ENCODE measurements around the gene SPAAR. TPM values are rescaled to one million over a fixed set of nuclear protein-coding genes. Genes with fewer than 3 reads are reported as not detected.

Gene SPAAR
- total RNA-seq, 1 donor from 2014 or later: 0.18 TPM

GRCh38 chr9:35870351-35870923 is 38.9 kb upstream of the SPAAR start, which contains the start of gene OR13J1:
TSS of gene OR13J1 (minus strand) at chr9:35870401. CDS start at chr9:35870401, 0 bp downstream.
- DNase-seq (ENCODE audit: low read depth) (no peak), FAIRE-seq (no peak)
- no peaks in the 10 kb centered on the region for H3K9me3 ChIP-seq (ENCODE audit: insufficient read depth, low read depth, low read length)
- Mint-ChIP-seq H3K4me3 (ENCODE audit: unreplicated experiment) (no peak within 1 kb of the TSS), H3K36me3 (ENCODE audit: low read depth, unreplicated experiment) (peaks cover 5% of the 10 kb centered on the region), H3K27me3 (ENCODE audit: low read depth, unreplicated experiment) (peaks cover 12% of the 10 kb centered on the region), H3K9me3 (ENCODE audit: unreplicated experiment) (peaks cover 2% of the 10 kb centered on the region), H3K27ac (ENCODE audit: unreplicated experiment) (no peak within 1 kb of the TSS), H3K4me1 (ENCODE audit: low read depth, unreplicated experiment) (no peaks in the 10 kb centered on the region)
- H3K27ac ChIP-seq (ENCODE audit: low read depth, low read length): no peak within 1 kb of the TSS
- H3K4me1 ChIP-seq (ENCODE audit: insufficient read depth, low read length): no peaks in the 10 kb centered on the region
- no peak for TF ChIP-seq EZH2 (IDR thresholded peaks at IDR 0.05; ENCODE audit: insufficient read depth, low read length)
- TF ChIP-seq, protein P1, sequence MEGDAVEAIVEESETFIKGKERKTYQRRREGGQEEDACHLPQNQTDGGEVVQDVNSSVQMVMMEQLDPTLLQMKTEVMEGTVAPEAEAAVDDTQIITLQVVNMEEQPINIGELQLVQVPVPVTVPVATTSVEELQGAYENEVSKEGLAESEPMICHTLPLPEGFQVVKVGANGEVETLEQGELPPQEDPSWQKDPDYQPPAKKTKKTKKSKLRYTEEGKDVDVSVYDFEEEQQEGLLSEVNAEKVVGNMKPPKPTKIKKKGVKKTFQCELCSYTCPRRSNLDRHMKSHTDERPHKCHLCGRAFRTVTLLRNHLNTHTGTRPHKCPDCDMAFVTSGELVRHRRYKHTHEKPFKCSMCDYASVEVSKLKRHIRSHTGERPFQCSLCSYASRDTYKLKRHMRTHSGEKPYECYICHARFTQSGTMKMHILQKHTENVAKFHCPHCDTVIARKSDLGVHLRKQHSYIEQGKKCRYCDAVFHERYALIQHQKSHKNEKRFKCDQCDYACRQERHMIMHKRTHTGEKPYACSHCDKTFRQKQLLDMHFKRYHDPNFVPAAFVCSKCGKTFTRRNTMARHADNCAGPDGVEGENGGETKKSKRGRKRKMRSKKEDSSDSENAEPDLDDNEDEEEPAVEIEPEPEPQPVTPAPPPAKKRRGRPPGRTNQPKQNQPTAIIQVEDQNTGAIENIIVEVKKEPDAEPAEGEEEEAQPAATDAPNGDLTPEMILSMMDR (IDR thresholded peaks at IDR 0.05; ENCODE audit: insufficient read depth, low read depth, low read length): no peak
- H3K4me3 ChIP-seq (ENCODE audit: insufficient read depth, low read depth, low read length): no peak within 1 kb of the TSS
- peaks cover 4% of the 10 kb centered on the region for H3K27me3 ChIP-seq (ENCODE audit: insufficient read depth, low read length)
- H2AFZ ChIP-seq (ENCODE audit: low read depth, low read length): no peak within 1 kb of the TSS
- H3K4me2 ChIP-seq (ENCODE audit: low read length): no peak within 1 kb of the TSS
- H3K79me2 ChIP-seq (ENCODE audit: insufficient read depth, low read length): no peaks in the 10 kb centered on the region
- H3K9ac ChIP-seq (ENCODE audit: low read length): no peak within 1 kb of the TSS
- no peaks in the 10 kb centered on the region for H4K20me1 ChIP-seq (ENCODE audit: insufficient read depth, low read length)
- no peaks in the 10 kb centered on the region for H3K36me3 ChIP-seq (ENCODE audit: insufficient read depth, low read length)

- Mint-ChIP-seq H3K36me3 (ENCODE audit: low read depth, unreplicated experiment) (peaks cover 5% of the 10 kb centered on the region), H3K27me3 (ENCODE audit: low read depth, unreplicated experiment) (peaks cover 12% of the 10 kb centered on the region), H3K27ac (ENCODE audit: unreplicated experiment) (no peak overlapping the region), H3K4me1 (ENCODE audit: low read depth, unreplicated experiment) (no peaks in the 10 kb centered on the region), H3K9me3 (ENCODE audit: unreplicated experiment) (peaks cover 2% of the 10 kb centered on the region), H3K4me3 (ENCODE audit: unreplicated experiment) (no peak overlapping the region)
- no peak for TF ChIP-seq EZH2 (IDR thresholded peaks at IDR 0.05; ENCODE audit: insufficient read depth, low read length)
- TF ChIP-seq, protein P1 (IDR thresholded peaks at IDR 0.05; ENCODE audit: insufficient read depth, low read depth, low read length): no peak
- H3K27ac ChIP-seq (ENCODE audit: low read depth, low read length): no peak overlapping the region
- no peaks in the 10 kb centered on the region for H4K20me1 ChIP-seq (ENCODE audit: insufficient read depth, low read length)
- FAIRE-seq (no peak), DNase-seq (ENCODE audit: low read depth) (no peak)
- no peak overlapping the region for H3K4me3 ChIP-seq (ENCODE audit: insufficient read depth, low read depth, low read length)
- H3K9ac ChIP-seq (ENCODE audit: low read length): no peak overlapping the region
- H3K27me3 ChIP-seq (ENCODE audit: insufficient read depth, low read length): peaks cover 7% of the 10 kb centered on the region
- no peaks in the 10 kb centered on the region for H3K9me3 ChIP-seq (ENCODE audit: insufficient read depth, low read depth, low read length)
- H2AFZ ChIP-seq (ENCODE audit: low read depth, low read length): no peak overlapping the region
- H3K79me2 ChIP-seq (ENCODE audit: insufficient read depth, low read length): no peaks in the 10 kb centered on the region
- H3K36me3 ChIP-seq (ENCODE audit: insufficient read depth, low read length): no peaks in the 10 kb centered on the region
- no peaks in the 10 kb centered on the region for H3K4me1 ChIP-seq (ENCODE audit: insufficient read depth, low read length)
- no peak overlapping the region for H3K4me2 ChIP-seq (ENCODE audit: low read length)
Measured at GRCh38 chr9:35871545-35871944, 37.7 kb upstream of the SPAAR start.

- Histone ChIP-seq H3K4me2 (ENCODE audit: low read length) (no peak overlapping the region), H3K27ac (ENCODE audit: low read depth, low read length) (no peak overlapping the region), H3K4me1 (ENCODE audit: insufficient read depth, low read length) (no peaks in the 10 kb centered on the region), H2AFZ (ENCODE audit: low read depth, low read length) (no peak overlapping the region), H3K9ac (ENCODE audit: low read length) (no peak overlapping the region), H3K79me2 (ENCODE audit: insufficient read depth, low read length) (no peaks in the 10 kb centered on the region), H3K27me3 (ENCODE audit: insufficient read depth, low read length) (peaks cover 7% of the 10 kb centered on the region), H4K20me1 (ENCODE audit: insufficient read depth, low read length) (no peaks in the 10 kb centered on the region), H3K36me3 (ENCODE audit: insufficient read depth, low read length) (no peaks in the 10 kb centered on the region), H3K4me3 (ENCODE audit: insufficient read depth, low read depth, low read length) (no peak overlapping the region), H3K9me3 (ENCODE audit: insufficient read depth, low read depth, low read length) (peaks cover 3% of the 10 kb centered on the region)
- H3K4me3 Mint-ChIP-seq (ENCODE audit: unreplicated experiment): no peak overlapping the region
- peaks cover 12% of the 10 kb centered on the region for H3K27me3 Mint-ChIP-seq (ENCODE audit: low read depth, unreplicated experiment)
- peaks cover 5% of the 10 kb centered on the region for H3K36me3 Mint-ChIP-seq (ENCODE audit: low read depth, unreplicated experiment)
- FAIRE-seq (no peak), DNase-seq (ENCODE audit: low read depth) (no peak)
- no peak overlapping the region for H3K27ac Mint-ChIP-seq (ENCODE audit: unreplicated experiment)
- no peaks in the 10 kb centered on the region for H3K4me1 Mint-ChIP-seq (ENCODE audit: low read depth, unreplicated experiment)
- H3K9me3 Mint-ChIP-seq (ENCODE audit: unreplicated experiment): peaks cover 6% of the 10 kb centered on the region
- TF ChIP-seq, protein P1 (IDR thresholded peaks at IDR 0.05; ENCODE audit: insufficient read depth, low read depth, low read length): no peak
- TF ChIP-seq EZH2 (IDR thresholded peaks at IDR 0.05; ENCODE audit: insufficient read depth, low read length): no peak
Measured at GRCh38 chr9:35872505-35872904, 36.8 kb upstream of the SPAAR start.
